Measurements from ENCODE around the gene GPR35. TPM values are rescaled to one million over a fixed set of nuclear protein-coding genes. Genes with fewer than 3 reads are reported as not detected.
"Not testable (repeated sequence)": the region's sequence is repeated elsewhere in the genome, so short reads cannot be mapped to it uniquely, and the experiment has no call there.

The GPR35 gene
- total RNA-seq, 1 experiment from 2014 or later: 0.13 TPM

- not testable (repeated sequence) for DNase-seq (ENCODE audit: low read depth in 1 of 2, low spot score in 2 of 2); H3K9me3 ChIP-seq (replicated peaks); H3K36me3 ChIP-seq; H3K27ac ChIP-seq; H3K4me3 ChIP-seq; H3K4me1 ChIP-seq (replicated peaks)
- H3K27me3 ChIP-seq (replicated peaks): peaks cover 11% of the 10 kb centered on the region
These were observed 8.2 kb upstream of the GPR35 start for GRCh38 chr2:240616860-240617666.

DNA sequence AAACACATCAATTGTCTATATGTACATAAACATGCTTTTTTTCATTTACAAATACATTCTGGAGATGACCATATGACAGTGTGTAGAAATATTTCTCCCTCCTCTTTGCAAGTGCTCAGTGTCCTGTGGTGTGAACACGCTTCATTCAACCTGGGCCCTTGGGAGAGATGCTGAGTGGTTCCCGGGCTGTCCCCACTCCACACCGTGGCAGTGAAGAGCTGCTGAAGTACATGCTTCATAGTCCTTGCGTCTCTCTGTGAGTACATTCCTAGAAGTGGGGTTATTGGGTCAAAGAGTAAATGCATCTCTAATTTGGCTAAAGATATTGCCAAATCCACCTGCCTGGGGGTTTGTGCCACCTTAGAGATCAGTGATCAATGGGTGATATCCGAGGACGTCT is 6.5 kb upstream of the GPR35 start:
- H3K27ac ChIP-seq: no peak overlapping the region
- H3K27me3 ChIP-seq (replicated peaks): peaks cover 8% of the 10 kb centered on the region
- no peak overlapping the region for H3K4me3 ChIP-seq
- no peaks in the 10 kb centered on the region for H3K36me3 ChIP-seq
- DNase-seq (ENCODE audit: low read depth in 1 of 2, low spot score in 2 of 2): no peak
- H3K4me1 ChIP-seq (replicated peaks): 0 out of 2 replicates have a peak, but pooled peaks cover 2% of the 10 kb centered on the region
- H3K9me3 ChIP-seq (replicated peaks): peaks cover 8% of the 10 kb centered on the region; the same call in 1 of the 2 replicates

- Histone ChIP-seq H3K36me3 (no peaks in the 10 kb centered on the region), H3K27ac (no peak overlapping the region), H3K27me3 (replicated peaks) (peaks cover 8% of the 10 kb centered on the region), H3K4me3 (no peak overlapping the region), H3K9me3 (replicated peaks) (peaks cover 8% of the 10 kb centered on the region; the same call in 1 of the 2 replicates), H3K4me1 (replicated peaks) (0 out of 2 replicates have a peak, but pooled peaks cover 2% of the 10 kb centered on the region)
- no peak for DNase-seq (ENCODE audit: low read depth in 1 of 2, low spot score in 2 of 2)
These were observed 5.7 kb upstream of the GPR35 start for GRCh38 chr2:240619506-240620148.

GRCh38 chr2:240620149-240620731 is 5.0 kb upstream of the GPR35 start:
- no peak for DNase-seq (ENCODE audit: low read depth in 1 of 2, low spot score in 2 of 2)

GRCh38 chr2:240620859-240621258 is 4.4 kb upstream of the GPR35 start:
- H3K4me3 ChIP-seq: no peak overlapping the region
- H3K27me3 ChIP-seq (replicated peaks): peaks cover 8% of the 10 kb centered on the region
- peaks cover 5% of the 10 kb centered on the region; the same call in 1 of the 2 replicates for H3K9me3 ChIP-seq (replicated peaks)
- no peaks in the 10 kb centered on the region for H3K36me3 ChIP-seq
- DNase-seq (ENCODE audit: low read depth in 1 of 2, low spot score in 2 of 2): no peak
- H3K27ac ChIP-seq: no peak overlapping the region
- H3K4me1 ChIP-seq (replicated peaks): 0 out of 2 replicates have a peak, but pooled peaks cover 6% of the 10 kb centered on the region

More at GRCh38 chr2:240620149-240620731, 5.0 kb upstream of the GPR35 start:
- Histone ChIP-seq H3K27ac (no peak overlapping the region), H3K4me1 (replicated peaks) (0 out of 2 replicates have a peak, but pooled peaks cover 5% of the 10 kb centered on the region), H3K4me3 (no peak overlapping the region), H3K27me3 (replicated peaks) (peaks cover 8% of the 10 kb centered on the region), H3K9me3 (replicated peaks) (peaks cover 8% of the 10 kb centered on the region; the same call in 1 of the 2 replicates), H3K36me3 (no peaks in the 10 kb centered on the region)

- no peaks in the 10 kb centered on the region for H3K36me3 ChIP-seq
- H3K4me1 ChIP-seq (replicated peaks): 0 out of 2 replicates have a peak, but pooled peaks cover 6% of the 10 kb centered on the region
These were observed 3.2 kb upstream of the GPR35 start for GRCh38 chr2:240622060-240622411.

DNA sequence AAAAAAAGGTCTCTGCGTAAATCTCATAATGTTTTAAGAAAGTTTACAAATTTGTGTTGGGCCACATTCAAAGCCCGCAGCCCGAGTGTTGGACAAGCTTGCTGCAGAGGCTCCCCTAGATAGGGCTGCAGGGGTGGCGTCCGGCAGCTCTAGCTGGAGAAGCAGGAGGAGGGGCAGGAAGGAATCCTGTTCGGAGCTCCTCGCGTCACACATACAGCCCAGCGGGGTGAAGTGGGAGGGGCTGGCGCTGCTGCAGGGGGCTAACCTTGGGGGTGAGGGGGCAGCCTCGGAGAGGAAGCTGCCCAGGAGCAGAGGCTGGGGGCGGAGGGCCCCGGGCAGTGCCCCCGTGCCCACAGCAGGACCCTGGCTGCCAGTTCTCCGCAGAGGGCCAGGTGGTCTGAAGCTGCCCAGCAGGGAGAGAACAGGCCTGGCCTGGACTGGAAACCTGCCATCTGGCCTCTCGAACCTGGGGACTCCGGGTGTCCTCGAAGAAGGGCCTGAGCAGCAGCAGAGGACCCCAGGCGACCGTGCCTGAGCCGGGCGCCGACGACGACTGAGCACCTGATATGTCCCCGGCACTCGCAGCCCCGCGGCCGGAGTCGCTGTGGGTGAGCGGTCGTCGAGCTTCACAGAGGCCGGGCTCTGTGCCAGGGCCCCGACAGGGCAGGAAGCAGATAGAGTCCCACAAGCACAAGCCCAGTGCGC is 2.6 kb upstream of the GPR35 start:
- Histone ChIP-seq H3K4me1 (replicated peaks) (0 out of 2 replicates have a peak, but pooled peaks cover 6% of the 10 kb centered on the region), H3K27ac (no peak overlapping the region), H3K36me3 (no peaks in the 10 kb centered on the region), H3K9me3 (replicated peaks) (no peaks in the 10 kb centered on the region), H3K4me3 (no peak overlapping the region), H3K27me3 (replicated peaks) (peaks cover 8% of the 10 kb centered on the region)
- DNase-seq (ENCODE audit: low read depth in 1 of 2, low spot score in 2 of 2): no peak

More at GRCh38 chr2:240622060-240622411, 3.2 kb upstream of the GPR35 start:
- no peak for DNase-seq (ENCODE audit: low read depth in 1 of 2, low spot score in 2 of 2)
- no peak overlapping the region for H3K27ac ChIP-seq
- no peak overlapping the region for H3K4me3 ChIP-seq
- peaks cover 5% of the 10 kb centered on the region; the same call in 1 of the 2 replicates for H3K9me3 ChIP-seq (replicated peaks)
- H3K27me3 ChIP-seq (replicated peaks): peaks cover 8% of the 10 kb centered on the region

DNA sequence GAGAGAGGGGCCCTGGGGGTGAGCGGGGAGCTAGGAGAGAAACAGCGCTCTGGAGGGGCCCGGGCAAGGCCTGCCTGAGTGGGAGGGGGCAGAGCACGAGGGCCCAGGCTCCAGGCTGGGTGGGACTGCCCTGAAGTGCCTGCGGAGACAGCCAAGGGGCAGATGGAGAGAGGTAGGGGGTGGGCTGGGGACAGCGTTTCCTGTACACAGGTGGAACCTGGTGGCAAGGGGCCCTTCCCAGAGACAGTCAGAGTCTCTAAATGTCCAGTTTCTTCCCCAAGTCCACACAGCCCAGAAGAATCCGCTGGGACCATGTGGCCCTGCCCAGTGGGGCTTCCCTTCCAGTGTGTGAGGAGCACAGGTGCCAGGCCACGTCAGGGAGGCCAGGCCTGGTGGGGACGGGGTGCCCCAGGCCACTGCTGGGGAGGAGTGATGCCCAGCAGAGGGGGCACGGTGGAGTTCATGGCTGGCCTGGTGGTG is 1.7 kb upstream of the GPR35 start:
- Histone ChIP-seq H3K9me3 (replicated peaks) (no peaks in the 10 kb centered on the region), H3K27ac (no peak overlapping the region), H3K27me3 (replicated peaks) (peaks cover 7% of the 10 kb centered on the region; the same call in 1 of the 2 replicates), H3K36me3 (no peaks in the 10 kb centered on the region), H3K4me1 (replicated peaks) (0 out of 2 replicates have a peak, but pooled peaks cover 6% of the 10 kb centered on the region), H3K4me3 (no peak overlapping the region)
- DNase-seq (ENCODE audit: low read depth in 1 of 2, low spot score in 2 of 2): no peak

GRCh38 chr2:240624011-240624949 is 1.0 kb upstream of the GPR35 start:
- Histone ChIP-seq H3K4me3 (no peak overlapping the region), H3K4me1 (replicated peaks) (0 out of 2 replicates have a peak, but pooled peaks cover 5% of the 10 kb centered on the region), H3K36me3 (no peaks in the 10 kb centered on the region), H3K27me3 (replicated peaks) (no peaks in the 10 kb centered on the region), H3K27ac (no peak overlapping the region), H3K9me3 (replicated peaks) (no peaks in the 10 kb centered on the region)
- no peak for DNase-seq (ENCODE audit: low read depth in 1 of 2, low spot score in 2 of 2)

GRCh38 chr2:240626531-240627300 is 1.4 kb downstream of the GPR35 start:
- no peak overlapping the region for H3K27ac ChIP-seq
- no peak for DNase-seq (ENCODE audit: low read depth in 1 of 2, low spot score in 2 of 2)

DNA sequence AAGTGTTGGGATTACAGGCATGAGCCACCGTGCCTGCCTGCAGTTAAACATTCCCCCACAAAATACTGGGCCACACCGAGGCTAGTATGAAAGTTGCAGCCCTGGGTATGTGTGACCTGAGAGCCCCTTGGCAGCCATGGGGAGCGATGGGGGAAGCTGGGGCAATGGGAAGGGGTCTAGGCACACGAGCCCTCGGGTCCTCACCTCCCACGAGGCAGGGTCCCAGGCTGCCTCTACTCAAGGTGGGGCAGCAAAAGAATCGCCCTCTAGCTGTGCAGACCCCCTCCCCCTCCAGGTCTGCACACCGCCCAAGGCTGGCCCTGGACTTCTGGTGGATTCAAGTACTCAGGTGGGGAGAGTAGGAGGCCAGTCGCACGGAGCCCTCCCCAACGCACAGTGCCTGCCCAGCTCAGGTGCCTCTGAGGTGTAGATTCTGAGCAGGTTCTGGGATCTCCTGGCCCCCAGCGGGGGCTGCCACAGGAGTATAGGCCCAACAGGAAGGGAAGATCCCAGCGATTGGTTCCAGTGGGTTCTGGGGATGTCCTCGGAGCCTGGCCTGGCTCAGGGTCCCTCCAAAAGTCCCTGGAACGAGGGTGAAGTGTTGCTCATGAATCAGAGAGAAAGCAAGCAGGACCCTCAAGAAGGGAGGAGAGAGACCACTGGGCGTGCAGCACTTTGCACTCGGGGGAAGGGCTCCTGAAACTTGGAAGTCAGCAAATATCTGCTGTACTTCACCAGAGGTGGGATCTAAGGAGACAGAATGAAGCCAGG is 2.6 kb downstream of the GPR35 start:
- no peak overlapping the region for H3K4me3 ChIP-seq
- no peak overlapping the region for H3K27ac ChIP-seq
- DNase-seq (ENCODE audit: low read depth in 1 of 2, low spot score in 2 of 2): no peak
- no peaks in the 10 kb centered on the region; the same call in 1 of the 2 replicates for H3K9me3 ChIP-seq (replicated peaks)
- 0 out of 2 replicates have a peak, but pooled peaks cover 3% of the 10 kb centered on the region for H3K4me1 ChIP-seq (replicated peaks)
- H3K27me3 ChIP-seq (replicated peaks): no peaks in the 10 kb centered on the region
- no peaks in the 10 kb centered on the region for H3K36me3 ChIP-seq

More at GRCh38 chr2:240626531-240627300, 1.4 kb downstream of the GPR35 start:
- Histone ChIP-seq H3K9me3 (replicated peaks) (no peaks in the 10 kb centered on the region; the same call in 1 of the 2 replicates), H3K4me1 (replicated peaks) (0 out of 2 replicates have a peak, but pooled peaks cover 3% of the 10 kb centered on the region), H3K36me3 (no peaks in the 10 kb centered on the region), H3K4me3 (no peak overlapping the region), H3K27me3 (replicated peaks) (no peaks in the 10 kb centered on the region)

Data from SJSA1 (cell line).